HT1080 (cell line): ENCODE measurements around the gene FNDC3B. TPM values are rescaled to one million over a fixed set of nuclear protein-coding genes. Genes with fewer than 3 reads are reported as not detected.

Source experiments
- DNase-seq: peaks from one replicate; pipeline ENCODE4 v3.0.0-alpha.2; 2015; ENCODE audit warnings: low read depth
- total RNA-seq: library from RNA; depleted of rRNA; stranded (reverse); fragments of >200 nt; shearing (Covaris generic); gene quantifications from 2 replicates; pipeline ENCODE4 v1.2.3, GENCODE V29; 2014

FNDC3B gene
- total RNA-seq, 1 experiment from 2014 or later = 63.7 TPM

DNA sequence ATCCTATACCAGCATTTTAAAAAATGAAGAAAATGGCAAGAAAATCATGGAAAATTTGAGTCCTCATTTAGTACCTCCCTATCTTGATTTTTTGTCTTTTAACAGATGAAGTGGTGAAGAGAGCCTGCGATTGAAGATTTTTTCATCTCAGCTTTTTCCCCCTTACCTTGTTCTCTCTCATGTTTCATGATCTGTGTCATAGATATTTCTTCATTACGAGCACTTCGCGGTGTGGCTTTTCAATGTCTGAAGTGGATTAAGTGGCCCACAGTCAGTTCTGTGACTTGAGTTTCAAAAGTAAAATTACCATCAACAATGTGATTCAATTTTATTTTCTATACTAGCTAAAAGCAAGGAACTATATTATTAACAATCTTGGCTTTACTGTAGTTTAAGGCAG lies 147.2 kb downstream of the FNDC3B start:
- DNase-seq = no peak

DNA sequence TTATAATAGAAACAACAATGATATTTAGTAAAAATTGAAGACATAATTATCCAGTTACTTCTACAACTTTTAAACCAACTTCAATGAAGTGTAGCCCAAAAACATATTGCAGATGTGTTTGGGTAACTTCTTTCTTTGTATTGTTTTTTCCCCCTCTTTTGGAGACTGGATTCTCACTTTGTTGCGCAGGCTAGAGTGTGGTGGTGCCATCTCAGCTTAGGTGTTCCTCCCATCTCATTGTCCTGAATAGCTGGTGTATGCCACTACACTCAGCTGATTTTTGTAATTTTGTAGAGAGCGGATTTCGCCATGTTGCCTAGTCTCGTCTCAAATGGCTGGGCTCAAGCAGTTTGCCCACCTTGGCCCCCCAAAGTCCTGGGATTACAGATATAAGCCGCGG lies 148.1 kb downstream of the FNDC3B start:
- DNase-seq = no peak

DNA sequence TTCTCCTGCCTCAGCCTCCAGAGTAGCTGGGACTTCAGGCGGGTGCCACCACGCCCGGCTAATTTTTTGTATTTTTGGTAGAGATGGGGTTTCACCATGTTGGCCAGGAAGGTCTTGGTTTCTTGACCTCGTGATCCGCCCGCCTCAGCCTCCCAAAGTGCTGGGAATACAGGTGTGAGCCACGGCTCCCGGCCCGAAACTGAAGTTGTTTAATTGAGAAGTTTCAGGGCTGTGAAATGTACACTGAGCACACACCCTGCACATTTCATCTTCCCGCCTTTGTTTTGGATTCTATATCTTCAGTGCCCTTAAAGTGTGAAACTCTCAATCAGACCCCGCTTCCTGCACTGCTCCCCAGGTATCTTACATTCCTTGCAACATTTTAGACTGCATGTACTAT lies 149.1 kb downstream of the FNDC3B start:
- DNase-seq = no peak

DNA sequence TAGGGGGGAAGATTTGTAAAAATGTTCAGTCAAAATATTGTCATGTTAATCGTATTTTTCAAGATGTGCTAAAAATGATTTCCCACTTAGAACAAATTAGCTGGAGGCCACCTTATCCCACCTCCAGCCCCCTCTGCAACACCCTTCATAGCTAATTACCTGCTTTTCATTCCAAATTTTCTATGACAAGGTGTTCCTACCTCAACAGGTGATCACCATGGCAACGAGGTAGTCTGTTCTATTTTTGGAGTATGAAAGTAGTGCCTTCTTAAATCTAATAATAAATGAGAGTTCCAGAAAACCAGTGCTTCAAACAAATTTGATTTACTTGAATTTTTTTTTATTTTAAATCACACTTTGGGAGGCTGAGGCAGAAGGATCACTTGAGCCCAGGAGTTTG lies 149.8 kb downstream of the FNDC3B start:
- no peak for DNase-seq

DNA sequence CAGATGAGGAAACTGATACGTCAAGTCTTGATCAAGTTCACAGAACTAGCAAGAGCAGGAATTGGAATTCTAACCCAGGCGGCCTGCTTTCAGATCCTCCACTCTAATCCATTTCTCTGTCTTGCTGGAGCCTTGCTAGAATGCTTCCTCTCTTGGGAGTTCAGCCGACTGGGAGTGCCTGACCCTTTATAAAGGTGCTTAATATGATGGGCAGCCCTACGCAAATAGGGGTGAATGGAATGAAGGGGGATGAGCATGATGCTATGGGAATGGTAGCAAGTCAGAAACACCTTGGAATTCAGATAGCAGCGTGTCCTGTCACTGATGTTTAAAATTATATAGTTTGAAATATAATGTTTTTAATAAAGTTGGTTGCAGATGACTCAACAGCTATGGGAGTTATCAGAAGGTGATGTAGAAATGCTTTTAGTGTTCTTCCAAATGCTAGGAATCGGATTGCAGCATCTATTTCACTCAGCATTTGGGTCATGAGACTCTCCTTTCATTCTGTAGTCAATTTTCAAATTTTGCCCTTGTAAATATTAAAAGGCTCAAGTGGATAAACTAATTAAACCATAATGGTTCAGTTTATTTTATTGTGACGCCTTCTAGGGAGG lies 150.7 kb downstream of the FNDC3B start:
- no peak for DNase-seq

DNA sequence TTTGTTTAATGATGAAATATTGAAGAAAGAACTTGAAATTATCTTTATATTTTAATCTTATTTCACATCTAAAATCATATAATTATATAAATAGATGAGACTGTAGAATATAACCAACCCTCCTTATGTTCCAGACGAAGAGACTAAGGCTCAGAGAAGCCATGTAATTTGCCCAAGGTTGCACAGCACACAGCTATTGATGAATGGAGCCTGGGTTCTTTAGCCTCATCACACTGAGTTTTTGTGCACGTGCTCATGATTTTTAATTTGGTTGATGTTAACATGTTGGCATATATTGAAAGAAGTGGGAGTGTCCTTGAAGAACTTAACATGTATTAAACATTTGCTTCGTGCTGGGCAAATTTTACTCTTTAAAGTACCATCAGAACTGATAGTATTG lies 151.6 kb downstream of the FNDC3B start:
- DNase-seq = no peak

DNA sequence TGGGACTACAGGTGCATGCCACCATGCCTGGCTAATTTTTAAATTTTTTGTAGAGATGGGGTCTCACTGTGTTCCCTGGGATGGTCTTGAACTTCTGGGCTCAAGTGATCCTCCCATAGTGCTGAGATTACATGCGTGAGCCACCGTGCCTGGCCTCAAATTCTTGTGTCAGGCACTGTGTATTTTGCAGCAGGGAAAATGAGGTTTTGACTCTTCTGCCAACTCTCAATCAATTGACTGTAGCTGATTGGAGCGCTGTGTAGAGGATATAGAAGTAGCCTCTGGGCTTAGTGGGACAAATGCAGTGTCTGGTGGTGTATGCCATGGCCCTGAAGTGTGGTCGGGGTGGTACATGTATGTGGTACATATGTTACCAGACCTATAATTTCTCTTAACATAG lies 152.3 kb downstream of the FNDC3B start:
- no peak for DNase-seq

DNA sequence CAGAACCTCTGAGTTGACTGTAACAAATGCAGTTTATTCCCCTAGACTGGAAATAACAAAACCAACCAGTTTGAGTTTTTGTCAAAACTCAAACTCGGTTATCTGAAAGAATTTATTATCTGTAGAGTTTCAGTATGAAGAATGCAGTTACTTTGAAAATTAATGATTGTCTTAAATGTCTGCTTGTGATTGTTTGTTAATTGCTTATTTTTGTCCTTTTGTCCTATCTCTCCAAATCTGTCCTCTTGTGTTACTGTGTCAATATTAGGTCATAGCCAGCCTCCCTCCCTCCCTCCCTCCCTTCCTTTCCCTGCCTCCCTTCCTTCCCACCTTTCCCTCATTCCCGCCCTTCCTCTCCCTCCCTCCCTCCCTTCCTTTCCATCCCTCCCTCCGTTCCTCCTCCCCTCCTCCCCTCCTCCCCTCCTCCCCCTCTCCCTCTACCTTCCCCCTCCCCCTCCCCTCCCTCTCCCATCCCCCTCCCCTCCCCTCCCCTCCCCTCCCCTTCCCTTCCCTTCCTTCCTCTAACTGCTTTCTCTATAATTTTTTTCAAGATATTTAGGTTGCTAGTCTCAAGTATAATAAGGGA lies 153.5 kb downstream of the FNDC3B start:
- DNase-seq = no peak

DNA sequence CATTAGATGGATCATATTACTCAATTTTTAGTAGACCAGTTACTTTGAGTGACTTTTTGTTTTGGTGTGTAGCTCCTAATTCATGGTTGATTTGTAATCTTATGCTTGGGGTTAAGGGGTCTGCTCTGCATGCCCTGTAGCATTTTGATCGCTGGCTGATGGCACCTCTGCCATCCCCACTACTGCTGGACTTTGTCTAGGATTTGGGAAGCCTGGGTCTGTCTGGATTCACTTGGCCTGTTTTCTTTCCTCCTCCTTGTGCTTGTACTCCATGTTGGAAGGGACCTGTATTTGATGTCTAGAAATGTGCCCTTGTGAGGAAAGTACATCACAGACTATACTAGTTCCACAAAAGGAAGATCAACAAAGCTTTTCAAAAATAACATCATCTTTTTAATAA lies 154.1 kb downstream of the FNDC3B start:
- DNase-seq = no peak

DNA sequence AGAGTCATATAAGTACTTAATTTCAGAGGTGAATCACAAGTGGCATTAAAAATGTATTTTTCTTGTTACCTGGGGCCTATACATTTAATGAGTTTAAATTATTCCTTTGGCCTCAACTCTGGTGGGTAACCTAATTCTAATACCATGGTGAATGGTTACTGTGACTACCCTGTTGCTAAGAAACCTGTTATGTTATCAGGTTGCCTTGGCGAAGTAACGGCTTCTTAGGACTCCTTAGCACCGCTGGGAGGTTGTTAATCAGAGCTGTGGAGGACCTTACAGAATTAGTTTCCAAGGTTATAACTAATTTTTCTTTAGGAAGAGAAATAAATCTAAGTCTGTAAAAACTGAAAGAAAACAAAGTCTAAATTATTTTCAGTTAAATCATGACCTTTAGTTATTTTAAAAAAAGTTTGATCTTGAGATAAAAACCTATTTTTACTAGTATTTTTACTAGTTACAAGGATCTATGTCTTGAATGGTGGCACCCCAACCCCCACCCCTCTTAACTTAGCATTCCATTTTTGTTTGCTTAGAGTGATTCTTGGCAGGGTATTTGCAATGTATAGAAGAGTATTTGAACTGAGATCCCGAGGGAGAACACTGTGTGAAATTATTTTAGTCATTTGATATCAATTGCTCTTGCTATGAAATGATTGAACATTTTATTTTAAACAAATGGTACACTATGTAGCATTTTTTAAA lies 155.5 kb downstream of the FNDC3B start:
- peak; percentile 34 for DNase-seq

DNA sequence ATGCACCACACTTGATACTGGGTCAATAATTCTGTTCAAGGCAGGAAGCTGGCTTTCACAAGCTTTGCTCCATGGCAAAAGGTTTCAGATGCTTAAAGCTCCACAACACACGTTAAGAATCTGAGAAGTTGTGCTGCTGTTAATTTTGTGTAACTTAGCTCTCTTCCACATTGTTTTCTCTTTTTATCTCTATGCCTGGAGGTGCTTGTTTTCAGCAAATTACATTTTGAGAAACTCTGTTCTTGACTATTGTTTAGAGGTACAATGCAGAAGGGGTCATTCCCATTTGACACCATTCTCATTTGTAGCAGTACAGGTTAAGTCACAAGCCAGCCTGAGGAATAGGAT lies 156.0 kb downstream of the FNDC3B start:
- DNase-seq = no peak

DNA sequence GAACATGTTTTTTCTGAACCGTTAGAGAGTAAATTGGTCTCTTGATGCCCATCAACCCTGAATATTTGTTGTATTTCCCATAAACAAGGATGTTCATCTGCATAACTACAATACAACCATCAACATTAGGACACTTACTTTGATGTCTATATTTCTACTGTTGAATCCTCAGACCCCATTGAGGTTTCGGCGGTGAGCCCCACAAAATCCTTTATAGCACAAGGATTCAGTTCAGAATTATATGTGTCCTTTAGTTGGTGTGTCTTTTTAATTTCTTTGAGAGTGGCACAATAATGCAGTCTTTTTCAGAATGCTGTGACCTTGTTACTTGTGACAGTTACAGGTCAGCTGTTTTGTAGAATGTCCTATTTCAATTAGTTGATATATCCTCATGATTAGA lies 158.0 kb downstream of the FNDC3B start:
- no peak for DNase-seq

DNA sequence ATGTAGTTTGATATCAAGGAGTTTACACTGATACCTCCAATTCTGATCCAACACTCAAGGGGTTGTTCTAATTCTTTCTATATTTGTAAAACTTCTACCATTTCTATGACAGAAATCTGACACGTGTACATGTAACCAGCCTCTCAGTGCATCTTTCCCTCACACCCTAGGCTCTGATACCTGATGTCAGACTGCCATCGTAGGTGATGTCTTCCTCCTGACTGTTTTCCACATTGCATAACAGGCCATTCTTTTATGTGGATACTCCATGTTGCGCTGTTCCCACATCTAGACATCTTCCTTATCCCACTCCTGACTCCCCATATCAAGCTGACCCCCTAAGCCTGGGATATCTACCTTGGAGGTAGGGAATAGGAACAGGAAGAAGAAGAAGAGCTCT lies 159.1 kb downstream of the FNDC3B start:
- DNase-seq = no peak

DNA sequence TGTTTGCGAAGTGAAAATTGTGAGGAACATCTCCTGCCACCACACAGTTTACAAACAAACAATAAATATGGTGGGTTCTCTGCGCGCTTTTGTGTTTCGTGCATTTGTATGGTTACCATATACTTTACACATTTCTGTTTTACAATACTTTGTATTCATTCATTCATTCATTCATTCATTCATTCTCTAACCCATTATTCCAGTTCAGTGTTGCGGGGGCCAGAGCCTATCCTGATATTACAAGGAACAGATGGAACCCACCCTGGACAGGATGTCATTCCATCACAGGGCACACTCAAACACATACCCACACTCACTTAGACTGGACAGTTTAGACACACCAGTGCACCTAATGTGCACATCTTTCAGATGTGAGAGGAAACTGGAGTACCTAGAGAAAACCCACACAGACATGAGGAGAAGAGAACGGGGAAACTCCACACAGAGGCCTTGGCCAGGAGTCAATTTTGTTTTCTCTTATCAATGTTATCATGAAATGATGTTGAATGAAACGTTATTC lies 160.5 kb downstream of the FNDC3B start:
- no peak for DNase-seq

DNA sequence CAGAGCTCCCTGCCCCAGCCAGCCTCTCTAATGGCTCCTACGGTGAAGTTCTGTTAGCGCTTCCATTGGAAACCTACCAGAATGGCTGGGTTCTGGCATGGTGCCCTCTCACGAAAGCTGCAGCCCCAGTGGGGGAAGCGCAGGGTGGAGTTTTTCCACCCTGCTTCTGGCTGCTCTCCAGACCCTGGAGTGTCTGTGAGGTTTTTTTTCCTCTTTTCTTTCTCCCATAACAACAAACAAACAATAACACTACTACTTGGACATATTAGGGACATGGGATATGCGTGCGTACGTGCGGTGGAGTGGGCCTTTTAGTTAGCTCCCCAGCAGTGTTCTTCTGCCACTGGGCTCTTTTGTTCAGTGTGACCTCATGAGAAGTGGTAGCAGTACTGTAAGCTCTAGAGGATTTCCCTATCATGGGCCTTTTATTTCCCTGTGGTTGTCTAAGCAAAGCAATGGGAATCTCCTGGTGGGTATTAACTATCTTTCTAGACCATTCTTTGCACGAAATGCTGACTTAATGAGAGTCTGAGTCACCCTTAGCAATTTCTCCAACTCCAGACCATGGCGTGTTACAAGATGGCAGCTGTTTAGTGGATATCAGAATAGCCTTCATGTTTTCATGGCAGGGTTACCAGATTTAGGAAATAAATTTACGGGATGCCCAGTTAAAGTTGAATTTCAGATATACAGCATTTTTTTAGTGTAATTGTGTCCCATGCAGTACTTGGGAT lies 161.9 kb downstream of the FNDC3B start:
- peak; percentile 42 for DNase-seq

DNA sequence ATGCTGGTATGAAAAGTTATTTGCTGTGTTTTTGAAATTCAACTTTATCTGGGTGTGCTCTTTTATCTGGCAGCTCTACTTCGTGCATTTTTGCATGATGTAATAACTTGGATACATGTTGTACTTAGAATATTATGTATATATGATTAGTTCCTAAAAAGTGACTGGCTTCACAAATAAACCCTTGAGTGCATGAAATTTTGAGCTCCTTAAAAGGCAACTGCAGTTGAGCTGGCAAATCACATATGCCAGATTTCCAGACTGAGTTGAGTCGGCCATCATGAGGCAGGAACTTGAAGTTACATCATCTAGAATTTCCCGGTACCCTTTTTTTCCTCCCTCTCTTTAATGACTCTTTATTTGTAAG lies 162.5 kb downstream of the FNDC3B start:
- DNase-seq = no peak

DNA sequence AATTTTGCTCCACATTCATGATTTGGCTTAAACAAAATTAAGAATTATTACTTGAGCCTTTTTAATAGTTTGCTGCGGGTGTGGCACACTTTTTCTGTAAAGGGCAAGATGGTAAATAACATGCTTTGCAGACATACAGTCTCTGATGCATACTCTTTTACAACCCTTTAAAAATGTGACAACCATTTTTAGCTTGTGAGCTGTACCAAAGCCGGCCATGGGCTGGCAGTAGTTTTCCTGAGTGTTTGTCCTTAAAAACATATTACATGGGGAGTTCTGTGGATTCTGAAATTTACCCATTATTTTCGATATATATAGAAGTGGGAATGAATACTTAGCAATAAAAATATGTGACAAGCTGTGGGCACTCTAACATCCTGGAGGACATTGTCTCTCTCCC lies 163.4 kb downstream of the FNDC3B start:
- DNase-seq = no peak

DNA sequence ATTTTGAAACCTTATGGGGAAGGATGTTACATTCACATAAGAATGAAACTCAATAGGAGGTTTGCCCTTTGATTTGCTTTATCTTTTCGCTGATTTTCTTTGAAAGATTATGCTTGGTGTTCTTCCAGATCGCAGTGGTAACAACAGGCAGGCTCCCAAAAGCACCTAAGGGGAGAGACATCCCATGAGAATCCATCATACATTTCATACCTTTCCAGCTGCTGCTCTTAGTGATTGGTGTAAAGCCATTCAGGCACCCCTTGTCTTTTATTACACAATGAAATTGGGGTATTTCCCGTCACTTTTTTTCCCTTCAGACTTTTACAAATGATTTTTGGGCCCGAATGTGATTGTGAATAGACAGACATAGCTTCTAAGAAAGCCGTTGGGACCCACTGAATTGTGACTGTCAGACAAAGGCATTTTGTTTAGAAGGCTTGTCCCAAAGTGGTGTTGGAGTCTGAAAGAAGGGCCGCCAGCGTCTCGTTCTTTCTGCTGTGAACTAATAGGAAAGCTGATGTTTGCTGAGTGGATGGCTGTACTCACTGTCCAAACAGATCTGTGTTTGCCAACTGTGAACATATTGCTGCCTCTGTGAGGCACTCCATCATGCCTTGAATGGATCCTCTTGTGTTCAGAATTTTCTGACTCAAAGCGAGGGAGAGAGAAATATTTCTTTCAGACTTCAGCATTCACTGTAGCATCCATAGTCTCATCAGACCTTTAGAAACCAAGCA lies 164.3 kb downstream of the FNDC3B start:
- no peak for DNase-seq

DNA sequence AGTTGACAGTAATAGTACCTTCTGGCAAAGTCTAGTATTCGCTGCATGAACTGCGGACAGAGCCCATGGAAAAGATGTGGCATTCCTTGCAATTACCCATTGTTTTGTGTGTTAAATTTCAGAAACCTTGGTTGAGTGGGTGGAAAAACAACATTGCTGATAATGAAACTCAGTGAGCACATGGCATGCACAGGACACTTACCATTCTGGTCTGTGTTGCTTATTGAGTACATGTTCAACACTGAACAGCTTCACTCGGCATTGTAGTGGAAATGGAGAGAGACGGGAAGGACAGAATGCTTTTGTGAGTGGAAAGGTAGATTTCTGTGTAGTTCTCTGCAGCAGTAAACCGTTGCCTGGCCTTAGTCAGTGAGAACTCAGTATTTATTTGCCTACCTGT lies 165.3 kb downstream of the FNDC3B start:
- DNase-seq = no peak

DNA sequence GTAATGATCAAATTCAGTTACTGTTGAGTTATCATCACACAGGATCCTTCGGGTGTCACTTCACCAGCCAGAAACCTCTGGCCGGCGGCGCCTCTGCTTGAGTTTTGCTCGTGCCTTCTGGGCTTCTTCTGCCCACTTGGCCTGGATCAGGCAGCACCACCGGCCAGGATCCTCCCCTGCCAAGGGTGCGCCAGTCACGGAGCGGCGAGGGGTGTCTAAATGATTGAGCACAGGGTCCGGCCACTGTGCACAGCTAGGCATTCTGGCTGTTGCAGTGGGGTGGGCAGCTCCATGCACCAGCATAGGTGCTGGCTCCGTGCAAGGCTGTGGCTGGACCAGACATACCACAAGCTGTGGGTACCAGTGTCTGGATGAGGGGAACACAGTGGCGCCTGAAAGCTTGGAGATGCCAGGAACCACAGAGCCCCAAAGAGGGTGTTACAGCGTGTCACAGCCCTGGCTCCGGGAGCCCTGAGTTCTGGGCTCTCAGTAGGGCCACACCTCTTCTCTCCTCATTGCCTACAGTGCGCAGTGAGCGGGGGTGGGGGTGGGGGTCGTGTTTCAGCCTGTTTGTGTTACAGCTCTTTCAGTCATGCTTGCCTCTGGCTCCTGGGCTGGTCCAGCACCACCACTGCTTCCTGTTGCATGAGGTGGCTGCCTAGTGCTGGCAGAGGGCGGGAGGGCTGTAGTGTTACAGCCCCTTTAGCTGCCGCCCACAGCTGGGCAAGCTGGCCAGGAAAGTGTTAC lies 169.4 kb downstream of the FNDC3B start:
- peak; percentile 65 for DNase-seq
